ENCODE measurements around the gene INSYN2A.

DNA sequence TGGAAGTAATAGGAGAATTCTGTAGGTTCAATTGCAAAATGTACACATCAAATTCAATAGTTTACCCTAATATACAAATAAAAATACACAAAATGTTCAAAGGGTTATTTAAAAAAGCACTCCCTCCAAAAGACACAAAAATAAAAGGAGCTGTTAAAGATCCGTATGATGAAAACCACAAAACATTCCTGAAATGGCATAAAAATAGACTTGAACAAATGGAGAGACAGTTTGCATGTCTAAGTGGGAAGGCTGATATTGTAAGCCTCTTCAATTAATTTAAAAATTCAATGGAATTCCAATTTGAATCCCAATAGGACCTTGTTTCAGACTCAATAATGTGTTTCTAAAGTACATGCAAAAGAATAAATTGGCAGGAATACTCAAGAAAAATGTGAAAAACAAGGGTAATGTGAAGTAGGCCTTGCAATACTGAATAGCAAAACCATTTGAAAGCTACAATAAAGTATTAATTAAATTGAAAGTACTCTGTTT lies 38.0 kb upstream of the INSYN2A start:
- TF ChIP-seq, protein P1, sequence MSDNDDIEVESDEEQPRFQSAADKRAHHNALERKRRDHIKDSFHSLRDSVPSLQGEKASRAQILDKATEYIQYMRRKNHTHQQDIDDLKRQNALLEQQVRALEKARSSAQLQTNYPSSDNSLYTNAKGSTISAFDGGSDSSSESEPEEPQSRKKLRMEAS (IDR thresholded peaks at IDR 0.05), result no peak
- TF ChIP-seq, protein P2, sequence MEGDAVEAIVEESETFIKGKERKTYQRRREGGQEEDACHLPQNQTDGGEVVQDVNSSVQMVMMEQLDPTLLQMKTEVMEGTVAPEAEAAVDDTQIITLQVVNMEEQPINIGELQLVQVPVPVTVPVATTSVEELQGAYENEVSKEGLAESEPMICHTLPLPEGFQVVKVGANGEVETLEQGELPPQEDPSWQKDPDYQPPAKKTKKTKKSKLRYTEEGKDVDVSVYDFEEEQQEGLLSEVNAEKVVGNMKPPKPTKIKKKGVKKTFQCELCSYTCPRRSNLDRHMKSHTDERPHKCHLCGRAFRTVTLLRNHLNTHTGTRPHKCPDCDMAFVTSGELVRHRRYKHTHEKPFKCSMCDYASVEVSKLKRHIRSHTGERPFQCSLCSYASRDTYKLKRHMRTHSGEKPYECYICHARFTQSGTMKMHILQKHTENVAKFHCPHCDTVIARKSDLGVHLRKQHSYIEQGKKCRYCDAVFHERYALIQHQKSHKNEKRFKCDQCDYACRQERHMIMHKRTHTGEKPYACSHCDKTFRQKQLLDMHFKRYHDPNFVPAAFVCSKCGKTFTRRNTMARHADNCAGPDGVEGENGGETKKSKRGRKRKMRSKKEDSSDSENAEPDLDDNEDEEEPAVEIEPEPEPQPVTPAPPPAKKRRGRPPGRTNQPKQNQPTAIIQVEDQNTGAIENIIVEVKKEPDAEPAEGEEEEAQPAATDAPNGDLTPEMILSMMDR (CRISPR knock-in tag; IDR thresholded peaks at IDR 0.05), result no peak
- TF ChIP-seq PAX8 (CRISPR knock-in tag; IDR thresholded peaks at IDR 0.05; ENCODE audit: borderline replicate concordance), result no peak

Data from HepG2 (cell line).